Glutamatergic neuron (in vitro differentiated cells): Measurements from ENCODE around the gene FGG. TPM values are rescaled to one million over a fixed set of nuclear protein-coding genes. Genes with fewer than 3 reads are reported as not detected.

Experiments used
- DNase-seq: peaks from one replicate; pipeline ENCODE4 v3.0.0; 2022
- H3K27ac Mint-ChIP-seq: one replicate; pipeline ENCODE4 v1.8.0; 2020; ENCODE audit warnings: mild to moderate bottlenecking, mixed read lengths, inconsistent platforms; ENCODE audit not compliant: unreplicated experiment
- H3K27me3 Mint-ChIP-seq: one replicate; pipeline ENCODE4 v1.8.0; 2020; ENCODE audit warnings: mild to moderate bottlenecking, moderate library complexity, mixed read lengths, inconsistent platforms; ENCODE audit not compliant: unreplicated experiment
- H3K36me3 Mint-ChIP-seq: one replicate; pipeline ENCODE4 v1.8.0; 2020; ENCODE audit warnings: mild to moderate bottlenecking, mixed read lengths, inconsistent platforms; ENCODE audit not compliant: unreplicated experiment
- H3K4me1 Mint-ChIP-seq: one replicate; pipeline ENCODE4 v1.8.0; 2020; ENCODE audit warnings: mild to moderate bottlenecking, low read depth, mixed read lengths, inconsistent platforms; ENCODE audit not compliant: unreplicated experiment
- H3K4me3 Mint-ChIP-seq: one replicate; pipeline ENCODE4 v1.8.0; 2020; ENCODE audit warnings: mild to moderate bottlenecking, mixed read lengths, inconsistent platforms; ENCODE audit not compliant: unreplicated experiment
- H3K9me3 Mint-ChIP-seq: one replicate; pipeline ENCODE4 v1.8.0; 2020; ENCODE audit warnings: mild to moderate bottlenecking, moderate library complexity, mixed read lengths, inconsistent platforms; ENCODE audit not compliant: unreplicated experiment
- CTCF ChIP-seq: fragments of 200-600 bp; sonication (generic); IDR thresholded peaks from one replicate; pipeline ENCODE4 v1.5.0; 2021; ENCODE audit not compliant: partially characterized antibody, unreplicated experiment
- total RNA-seq: library from RNA; stranded (reverse); fragmentation: NEBNext Ultra II Directional; extraction: Animal tissue kit (Norgen Biotek cat#: 25700); gene quantifications from one replicate; pipeline ENCODE4 v1.2.1, GENCODE V29; 2021; ENCODE audit not compliant: unreplicated experiment

Gene FGG
- total RNA-seq, 1 donor from 2014 or later: not detected

GRCh38 chr4:154620111-154620510, 7.7 kb upstream of the FGG start:
- TF ChIP-seq CTCF: no peak
- DNase-seq: no peak
- Mint-ChIP-seq H3K4me1 (no peaks in the 10 kb centered on the region), H3K36me3 (no peaks in the 10 kb centered on the region), H3K27ac (no peak overlapping the region), H3K27me3 (no peaks in the 10 kb centered on the region), H3K9me3 (no peaks in the 10 kb centered on the region), H3K4me3 (no peak overlapping the region)

GRCh38 chr4:154618708-154619315, 6.4 kb upstream of the FGG start:
- no peak overlapping the region for H3K4me3 Mint-ChIP-seq
- no peaks in the 10 kb centered on the region for H3K9me3 Mint-ChIP-seq
- peak; percentile 69 for TF ChIP-seq CTCF
- no peaks in the 10 kb centered on the region for H3K27me3 Mint-ChIP-seq
- H3K36me3 Mint-ChIP-seq: no peaks in the 10 kb centered on the region
- no peak overlapping the region for H3K27ac Mint-ChIP-seq
- DNase-seq: peak; percentile 73
- no peaks in the 10 kb centered on the region for H3K4me1 Mint-ChIP-seq

DNA sequence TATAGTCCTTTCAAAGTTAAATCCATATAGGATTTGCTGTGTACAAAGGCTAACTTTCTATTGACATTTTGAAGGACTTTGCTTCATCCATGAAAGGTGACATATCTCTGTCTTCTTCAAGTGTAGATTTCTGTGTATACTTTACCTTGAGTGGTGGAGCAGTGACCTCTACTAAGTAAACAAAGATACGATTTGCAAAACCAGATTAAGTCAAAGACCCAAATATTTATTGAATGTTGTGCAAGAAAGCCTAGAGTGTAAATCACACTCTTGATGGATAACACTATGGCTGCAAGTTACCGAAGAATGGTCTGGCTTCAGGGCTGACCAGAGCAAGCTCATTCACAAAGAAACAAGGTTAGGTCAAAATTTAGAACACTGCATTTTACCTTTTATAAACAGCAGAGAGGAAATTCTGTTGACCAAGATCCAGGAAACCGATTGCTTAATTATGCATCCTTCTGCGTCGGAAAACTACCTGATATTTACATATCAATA, 5.4 kb upstream of the FGG start:
- H3K4me1 Mint-ChIP-seq: no peaks in the 10 kb centered on the region
- no peak for TF ChIP-seq CTCF
- H3K9me3 Mint-ChIP-seq: no peaks in the 10 kb centered on the region
- no peak for DNase-seq
- no peak overlapping the region for H3K27ac Mint-ChIP-seq
- no peaks in the 10 kb centered on the region for H3K27me3 Mint-ChIP-seq
- H3K4me3 Mint-ChIP-seq: no peak overlapping the region
- H3K36me3 Mint-ChIP-seq: no peaks in the 10 kb centered on the region

DNA sequence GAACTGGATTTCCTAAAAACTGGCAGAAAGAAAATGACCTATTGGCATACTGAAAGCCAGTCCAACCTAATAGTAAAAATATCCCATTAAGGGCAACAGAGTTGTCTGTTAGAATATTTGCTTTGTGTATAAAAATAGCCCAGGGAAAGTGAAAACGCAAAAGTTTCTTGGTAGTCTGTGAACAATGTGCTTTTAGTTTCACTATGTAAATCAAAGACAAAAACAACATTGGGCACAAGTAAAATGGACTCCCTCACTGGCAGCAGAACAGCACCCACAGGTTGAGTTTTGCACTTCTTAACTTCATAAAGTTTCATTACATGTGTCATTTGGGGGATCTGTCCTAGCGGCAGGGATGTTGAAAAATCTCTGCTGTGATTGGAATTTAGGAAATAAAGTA, 4.3 kb upstream of the FGG start:
- Mint-ChIP-seq H3K27ac (no peak overlapping the region), H3K27me3 (no peaks in the 10 kb centered on the region), H3K9me3 (no peaks in the 10 kb centered on the region), H3K4me3 (no peak overlapping the region), H3K4me1 (no peaks in the 10 kb centered on the region), H3K36me3 (no peaks in the 10 kb centered on the region)
- TF ChIP-seq CTCF: no peak
- DNase-seq: no peak

- H3K9me3 Mint-ChIP-seq: no peaks in the 10 kb centered on the region
- H3K27ac Mint-ChIP-seq: no peak overlapping the region
- H3K27me3 Mint-ChIP-seq: no peaks in the 10 kb centered on the region
- no peaks in the 10 kb centered on the region for H3K36me3 Mint-ChIP-seq
- no peak for DNase-seq
- H3K4me3 Mint-ChIP-seq: no peak overlapping the region
- no peak for TF ChIP-seq CTCF
- no peaks in the 10 kb centered on the region for H3K4me1 Mint-ChIP-seq
Observed at GRCh38 chr4:154616287-154616686, 3.8 kb upstream of the FGG start.
